ENCODE data around the gene GPD2. TPM values are rescaled to one million over a fixed set of nuclear protein-coding genes. Genes with fewer than 3 reads are reported as not detected.

Gene GPD2
- total RNA-seq, 1 experiment from 2014 or later: 58.3 TPM

- CTCF ChIA-PET: no interaction called here
- TF ChIP-seq CTCF (IDR thresholded peaks at IDR 0.05; ENCODE audit: insufficient read depth in 1 of 2, low read depth in 1 of 2, low read length in 1 of 2, severe bottlenecking in 1 of 2, unreplicated experiment in 1 of 2): no peak
- Mint-ChIP-seq H3K9me3 (ENCODE audit: unreplicated experiment) (no peaks in the 10 kb centered on the region), H3K36me3 (ENCODE audit: insufficient read depth, unreplicated experiment) (no peaks in the 10 kb centered on the region), H3K4me1 (ENCODE audit: low read depth, unreplicated experiment) (no peaks in the 10 kb centered on the region), H3K27ac (ENCODE audit: unreplicated experiment) (no peak overlapping the region), H3K27me3 (ENCODE audit: insufficient read depth, unreplicated experiment) (peaks cover 7% of the 10 kb centered on the region), H3K4me3 (ENCODE audit: unreplicated experiment) (no peak overlapping the region)
- H3K27me3 ChIP-seq (replicated peaks; ENCODE audit: control insufficient read depth, insufficient read depth, low read length): no peaks in the 10 kb centered on the region
- no peak overlapping the region for H3K4me3 ChIP-seq (ENCODE audit: low read depth, low read length)
- no TSS peak for BruUV-seq (replicated peaks)
- H3K9me3 ChIP-seq: no peaks in the 10 kb centered on the region
- no peak for DNase-seq
- intact Hi-C loops (cut with micrococcal nuclease; ENCODE audit: unreplicated experiment): no loop called here
- no peaks in the 10 kb centered on the region for H3K4me1 ChIP-seq
- POLR2A ChIA-PET: no interaction called here
- H3K36me3 ChIP-seq (ENCODE audit: control insufficient read depth, insufficient read depth, low read length): no peaks in the 10 kb centered on the region
Observed at GRCh38 chr2:156626931-156627330, 190.8 kb downstream of the GPD2 start.

GRCh38 chr2:156630579-156631337 is 194.6 kb downstream of the GPD2 start:
- Mint-ChIP-seq H3K27ac (ENCODE audit: unreplicated experiment) (no peak overlapping the region), H3K36me3 (ENCODE audit: insufficient read depth, unreplicated experiment) (no peaks in the 10 kb centered on the region), H3K27me3 (ENCODE audit: insufficient read depth, unreplicated experiment) (no peaks in the 10 kb centered on the region), H3K9me3 (ENCODE audit: unreplicated experiment) (no peaks in the 10 kb centered on the region), H3K4me3 (ENCODE audit: unreplicated experiment) (no peak overlapping the region), H3K4me1 (ENCODE audit: low read depth, unreplicated experiment) (no peaks in the 10 kb centered on the region)
- no peaks in the 10 kb centered on the region for H3K36me3 ChIP-seq (ENCODE audit: control insufficient read depth, insufficient read depth, low read length)
- BruUV-seq (replicated peaks): no TSS peak
- no peaks in the 10 kb centered on the region for H3K4me1 ChIP-seq
- ChIA-PET POLR2A (no interaction called here), CTCF (no interaction called here)
- no peaks in the 10 kb centered on the region for H3K9me3 ChIP-seq
- no peak for TF ChIP-seq CTCF (IDR thresholded peaks at IDR 0.05; ENCODE audit: insufficient read depth in 1 of 2, low read depth in 1 of 2, low read length in 1 of 2, severe bottlenecking in 1 of 2, unreplicated experiment in 1 of 2)
- H3K27me3 ChIP-seq (replicated peaks; ENCODE audit: control insufficient read depth, insufficient read depth, low read length): no peaks in the 10 kb centered on the region
- DNase-seq: no peak
- no peak overlapping the region for H3K4me3 ChIP-seq (ENCODE audit: low read depth, low read length)
- intact Hi-C loops (cut with micrococcal nuclease; ENCODE audit: unreplicated experiment): no loop called here

GRCh38 chr2:156635646-156636045 is 199.5 kb downstream of the GPD2 start:
- ChIA-PET CTCF (no interaction called here), POLR2A (no interaction called here)
- intact Hi-C loops (cut with micrococcal nuclease; ENCODE audit: unreplicated experiment): no loop called here

More at GRCh38 chr2:156635646-156636045, 199.5 kb downstream of the GPD2 start:
- no peaks in the 10 kb centered on the region for H3K36me3 ChIP-seq (ENCODE audit: control insufficient read depth, insufficient read depth, low read length)
- no peak for TF ChIP-seq CTCF (IDR thresholded peaks at IDR 0.05; ENCODE audit: insufficient read depth in 1 of 2, low read depth in 1 of 2, low read length in 1 of 2, severe bottlenecking in 1 of 2, unreplicated experiment in 1 of 2)
- BruUV-seq (replicated peaks): no TSS peak
- H3K9me3 Mint-ChIP-seq (ENCODE audit: unreplicated experiment): no peaks in the 10 kb centered on the region
- no peaks in the 10 kb centered on the region for H3K9me3 ChIP-seq
- H3K4me3 Mint-ChIP-seq (ENCODE audit: unreplicated experiment): no peak overlapping the region
- no peaks in the 10 kb centered on the region for H3K36me3 Mint-ChIP-seq (ENCODE audit: insufficient read depth, unreplicated experiment)
- no peak overlapping the region for H3K27ac Mint-ChIP-seq (ENCODE audit: unreplicated experiment)
- no peak overlapping the region for H3K4me3 ChIP-seq (ENCODE audit: low read depth, low read length)
- no peak for DNase-seq
- H3K27me3 Mint-ChIP-seq (ENCODE audit: insufficient read depth, unreplicated experiment): peaks cover 3% of the 10 kb centered on the region
- no peaks in the 10 kb centered on the region for H3K4me1 ChIP-seq
- no peaks in the 10 kb centered on the region for H3K4me1 Mint-ChIP-seq (ENCODE audit: low read depth, unreplicated experiment)
- H3K27me3 ChIP-seq (replicated peaks; ENCODE audit: control insufficient read depth, insufficient read depth, low read length): no peaks in the 10 kb centered on the region

Other genes starting within 250 kb of the GPD2 start
- gene NR4A2, start 103.7 kb upstream of the GPD2 start, total RNA-seq (2022): 0.91 and 0.97 TPM in 2 replicates

All from Caco-2 (cell line).